Left lung (tissue), 10 donors: ENCODE data around the gene ANTXR1. TPM values are rescaled to one million over a fixed set of nuclear protein-coding genes. Genes with fewer than 3 reads are reported as not detected.

Experiments used
- ATAC-seq: fragments of 200-7000 bp; cut with Tn5 transposase; one replicate; pipeline ENCODE4 v1.9.1; 2020; ENCODE audit warnings: moderate library complexity
- DNase-seq, 4 donors: peaks; one replicate each; pipeline ENCODE4 v3.0.0-alpha.2; 2013 to 2020
- H3K27ac ChIP-seq, 2 donors: fragments of 200-600 bp; sonication (generic) in 1 of 2; one replicate each; pipeline versions ENCODE4 v1.5.0 to v1.8.0; 2020 to 2021
- H3K27me3 ChIP-seq, 2 donors: fragments of 200-600 bp; sonication (generic) in 1 of 2; one replicate each; pipeline versions ENCODE4 v1.5.0 to v1.8.0; 2020 to 2021
- H3K36me3 ChIP-seq, 2 donors: fragments of 200-600 bp; sonication (generic) in 1 of 2; one replicate each; pipeline versions ENCODE4 v1.5.0 to v1.8.0; 2020 to 2021
- H3K4me1 ChIP-seq, 2 donors: fragments of 200-600 bp; one replicate each; pipeline ENCODE4 v1.8.0; 2021
- H3K4me3 ChIP-seq, 2 donors: fragments of 200-600 bp; sonication (generic) in 1 of 2; one replicate each; pipeline versions ENCODE4 v1.5.0 to v1.8.0; 2020 to 2021; ENCODE audit warnings: mild to moderate bottlenecking in 1 of 2
- H3K9me3 ChIP-seq, 2 donors: fragments of 200-600 bp; sonication (generic) in 1 of 2; one replicate each; pipeline versions ENCODE4 v1.5.0 to v1.8.0; 2020 to 2021
- CTCF ChIP-seq, 2 donors: fragments of 200-600 bp; sonication (generic) in 1 of 2; IDR thresholded peaks; one replicate each; pipeline versions ENCODE4 v1.5.0 to v1.8.0; 2021; ENCODE audit warnings: antibody characterized with exemption in 2 of 2
- intact Hi-C, 2 donors: fragments of 100-400 bp; cut with DNase I; formaldehyde crosslinking; loops; one replicate each; pipeline versions ENCODE4 v1.11.2 to v1.14.2; 2022
- polyA plus RNA-seq, 6 donors: library from polyadenylated mRNA; unstranded; fragments of 120-200 nt; gene quantifications; one replicate each; pipeline ENCODE4 v1.2.1, GENCODE V29; 2013; ENCODE audit not compliant: insufficient read length in 6 of 6
- total RNA-seq, 2 donors: library from RNA; stranded (reverse); fragmentation: NEBNext Ultra II Directional; extraction: Animal tissue kit (Norgen Biotek cat#: 25700); gene quantifications; one replicate each; pipeline ENCODE4 v1.2.1, GENCODE V29; 2021
- donor health status: DM: no; HTN: yes; CAD: no.
- donor health status: DM: no; HTN: no; CAD: no.

ANTXR1 gene
- total and polyA plus RNA-seq, 8 donors, result 70.2 to 115 (median 87.3) TPM

DNA sequence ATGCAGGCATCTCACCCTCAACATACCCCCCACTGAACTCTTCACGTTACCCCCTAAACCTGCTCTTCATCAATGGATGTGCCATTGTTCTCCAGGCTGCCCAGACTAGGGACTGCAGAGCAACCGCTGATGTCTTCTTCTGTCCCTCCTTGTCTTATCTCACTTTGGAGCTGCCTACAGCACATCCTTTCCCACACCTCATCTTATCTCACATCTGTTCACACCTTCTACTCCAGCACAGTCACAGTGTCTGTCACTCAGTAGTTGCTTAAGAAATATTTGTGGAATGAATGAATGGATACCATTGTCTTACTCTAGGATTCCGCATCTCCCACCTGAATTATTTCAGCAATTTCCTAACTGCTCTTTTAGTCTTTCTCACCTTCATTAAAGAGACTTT, 144.5 kb downstream of the ANTXR1 start:
- Histone ChIP-seq H3K27ac (no peak overlapping the region), H3K4me3 (no peak overlapping the region), H3K4me1 (peaks cover 4 to 10% of the 10 kb centered on the region in 2 donors), H3K9me3 (no peaks in the 10 kb centered on the region), H3K27me3 (no peaks in the 10 kb centered on the region), H3K36me3 (no peaks in the 10 kb centered on the region)
- ATAC-seq (no peak), DNase-seq (no peak)
- TF ChIP-seq CTCF (IDR thresholded peaks at IDR 0.05), result no peak
- intact Hi-C loops, result no loop called here

GRCh38 chr2:69159986-69160385, 147.0 kb downstream of the ANTXR1 start:
- Histone ChIP-seq H3K9me3 (no peaks in the 10 kb centered on the region), H3K27me3 (no peaks in the 10 kb centered on the region), H3K27ac (no peak overlapping the region), H3K36me3 (no peaks in the 10 kb centered on the region), H3K4me3 (no peak overlapping the region), H3K4me1 (peaks cover 24 to 35% of the 10 kb centered on the region in 2 donors)
- no peak for DNase-seq
- no peak for ATAC-seq
- TF ChIP-seq CTCF (IDR thresholded peaks at IDR 0.05), result no peak
- intact Hi-C loops, result no loop called here

DNA sequence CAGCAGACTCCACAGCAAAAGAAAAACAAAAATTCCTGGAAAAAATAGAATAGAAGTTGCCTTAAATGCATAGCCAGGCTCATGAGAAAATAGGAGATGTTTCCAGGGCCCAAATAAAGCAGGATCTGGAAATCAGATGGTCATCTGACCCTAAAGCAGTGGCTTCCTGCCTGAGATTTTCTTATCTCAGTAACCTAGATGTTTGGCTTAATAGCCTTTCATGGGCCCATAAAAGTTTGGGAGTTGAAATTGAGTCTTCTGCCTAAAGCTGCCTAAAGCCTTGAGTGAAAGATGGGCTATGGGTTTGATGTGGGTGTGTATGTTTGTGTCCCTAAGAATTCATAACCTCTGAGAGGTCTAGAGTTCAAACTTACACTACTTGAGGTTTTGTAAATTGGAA, 149.1 kb downstream of the ANTXR1 start:
- peaks cover 24 to 43% of the 10 kb centered on the region in 2 donors for H3K4me1 ChIP-seq

DNA sequence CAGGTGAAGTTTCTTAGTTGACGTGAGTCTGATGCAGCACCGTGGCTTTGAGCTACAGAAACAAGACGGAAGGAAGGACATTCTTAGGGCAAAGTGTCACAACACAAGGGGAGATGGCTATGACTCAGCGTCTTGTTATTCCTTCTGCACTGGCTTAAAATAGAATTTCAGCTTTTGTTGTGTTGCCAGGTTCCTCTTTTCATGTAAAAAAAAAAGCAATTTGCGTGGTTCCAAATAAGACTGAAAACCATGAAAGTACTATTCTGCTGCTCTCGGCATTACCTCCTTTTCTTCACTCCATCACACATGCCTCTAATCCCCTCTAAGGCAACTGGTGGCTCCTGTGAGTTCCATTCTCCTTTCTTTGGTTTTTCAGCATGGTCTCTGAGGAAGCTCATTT, 150.1 kb downstream of the ANTXR1 start:
- H3K36me3 ChIP-seq, result no peaks in the 10 kb centered on the region
- peak overlapping the region; percentile 74 to 86 for H3K27ac ChIP-seq
- peaks cover 24 to 43% of the 10 kb centered on the region in 2 donors for H3K4me1 ChIP-seq
- intact Hi-C loops, result no loop called here
- no peaks in the 10 kb centered on the region for H3K27me3 ChIP-seq
- H3K9me3 ChIP-seq, result no peaks in the 10 kb centered on the region
- TF ChIP-seq CTCF (IDR thresholded peaks at IDR 0.05), result no peak
- DNase-seq (no peak), ATAC-seq (peak; percentile 82)
- no peak overlapping the region for H3K4me3 ChIP-seq

More for the DNA sequence above, 149.1 kb downstream of the ANTXR1 start:
- Histone ChIP-seq H3K36me3 (no peaks in the 10 kb centered on the region), H3K27me3 (no peaks in the 10 kb centered on the region), H3K27ac (peak overlapping the region; percentile 74 to 86), H3K9me3 (no peaks in the 10 kb centered on the region), H3K4me3 (no peak overlapping the region)
- no peak for TF ChIP-seq CTCF (IDR thresholded peaks at IDR 0.05)
- no peak for DNase-seq
- no peak for ATAC-seq
- intact Hi-C loops, result no loop called here

DNA sequence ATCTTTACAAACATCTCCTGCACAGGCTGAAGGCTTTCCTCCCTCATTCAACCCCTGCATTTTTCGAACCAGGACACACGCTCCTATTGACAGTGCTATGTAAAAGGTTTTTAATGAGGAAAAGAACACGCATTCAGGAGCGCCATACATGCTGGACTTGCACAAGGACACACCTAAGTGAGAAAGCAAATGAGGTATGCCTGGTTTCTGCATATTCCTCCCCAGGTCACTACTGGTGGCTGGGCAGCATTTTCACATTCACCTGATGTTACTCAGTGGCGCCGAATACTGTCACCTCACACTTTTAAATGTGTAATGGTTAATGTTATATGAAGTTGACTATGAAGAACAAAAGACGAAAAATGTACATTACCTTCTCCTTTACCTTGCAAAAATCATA, 150.6 kb downstream of the ANTXR1 start:
- no peak overlapping the region for H3K4me3 ChIP-seq
- H3K4me1 ChIP-seq, result peaks cover 24 to 43% of the 10 kb centered on the region in 2 donors
- DNase-seq (no peak), ATAC-seq (no peak)
- peak overlapping the region; percentile 74 to 86 for H3K27ac ChIP-seq
- H3K36me3 ChIP-seq, result no peaks in the 10 kb centered on the region
- no peaks in the 10 kb centered on the region for H3K9me3 ChIP-seq
- no peak for TF ChIP-seq CTCF (IDR thresholded peaks at IDR 0.05)
- intact Hi-C loops, result no loop called here
- H3K27me3 ChIP-seq, result no peaks in the 10 kb centered on the region
